HS-27A (cell line): ENCODE results near the gene ST7.
A peak's percentile ranks its signal among the peaks of the same experiment; 100 is the strongest.
"Not testable (repeated sequence)": the region's sequence is repeated elsewhere in the genome, so short reads cannot be mapped to it uniquely, and the experiment has no call there.

Experiments used
- DNase-seq: peaks from one replicate; pipeline ENCODE4 v3.0.0-alpha.2; 2012; ENCODE audit warnings: low read depth, missing footprints

Gene ST7

DNA sequence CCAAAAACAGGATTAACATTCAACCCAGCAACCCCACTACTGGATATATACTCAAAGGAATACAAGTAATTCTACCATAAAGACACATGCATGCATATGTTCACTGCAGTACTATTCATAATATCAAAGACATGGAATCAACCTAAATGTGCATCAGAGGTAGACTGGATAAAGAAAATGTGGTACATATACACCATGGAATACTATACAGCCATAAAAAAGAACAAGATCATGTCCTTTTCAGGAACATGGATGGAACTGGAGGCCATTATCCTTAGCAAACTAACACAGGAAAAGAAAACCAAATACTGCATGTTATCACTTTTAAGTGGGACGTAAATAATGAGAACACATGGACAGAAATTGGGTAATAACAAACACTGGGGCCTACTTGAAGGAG lies 77.5 kb downstream of the ST7 start:
- DNase-seq: not testable (repeated sequence)

DNA sequence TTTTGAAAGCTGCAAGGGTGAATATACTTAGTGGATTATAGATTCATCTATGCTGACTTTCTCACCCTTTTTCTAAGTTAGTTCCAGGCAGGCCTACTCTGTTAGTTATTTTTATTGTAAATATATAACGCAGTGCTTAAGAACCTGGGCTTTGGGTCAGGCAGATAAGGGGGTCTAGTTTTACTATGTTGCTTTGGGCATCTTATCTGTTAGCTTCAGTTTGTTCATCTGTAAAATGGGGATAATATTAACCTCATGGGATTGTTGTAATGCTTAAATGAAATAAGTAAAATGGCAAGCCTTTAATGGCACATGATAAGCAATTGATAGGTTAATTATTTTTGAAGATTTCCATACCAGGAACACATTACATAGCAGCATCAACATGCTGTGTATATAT lies 79.5 kb downstream of the ST7 start:
- no peak for DNase-seq

DNA sequence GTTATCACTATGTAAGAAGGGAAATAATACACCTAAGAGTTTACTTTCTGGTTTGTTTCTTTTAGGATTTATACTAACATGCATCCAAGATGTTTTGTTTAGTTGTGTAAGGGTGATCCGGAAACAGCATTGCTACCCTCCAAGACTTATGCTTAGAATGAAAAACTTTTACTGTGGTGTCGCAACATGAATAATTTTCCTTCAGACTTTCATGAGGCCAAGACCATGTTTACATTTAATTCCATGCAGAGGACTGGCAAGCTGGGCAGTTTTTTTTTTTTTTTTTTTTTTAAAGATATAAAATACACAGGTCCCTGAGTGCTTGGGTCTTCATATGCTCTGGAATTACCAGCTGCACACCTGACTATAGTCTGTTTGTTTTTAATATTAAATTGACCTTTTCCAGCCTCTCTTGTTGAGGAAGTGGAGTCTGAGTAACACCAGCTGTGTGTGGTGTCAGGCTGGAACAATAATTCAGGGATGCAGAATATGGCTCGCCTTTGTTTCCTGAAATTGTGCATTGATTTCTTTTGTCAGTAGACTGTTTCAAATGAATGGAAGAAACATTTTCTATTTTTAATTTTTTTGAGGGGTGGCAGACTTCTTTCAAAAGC lies 81.7 kb downstream of the ST7 start:
- DNase-seq: no peak

DNA sequence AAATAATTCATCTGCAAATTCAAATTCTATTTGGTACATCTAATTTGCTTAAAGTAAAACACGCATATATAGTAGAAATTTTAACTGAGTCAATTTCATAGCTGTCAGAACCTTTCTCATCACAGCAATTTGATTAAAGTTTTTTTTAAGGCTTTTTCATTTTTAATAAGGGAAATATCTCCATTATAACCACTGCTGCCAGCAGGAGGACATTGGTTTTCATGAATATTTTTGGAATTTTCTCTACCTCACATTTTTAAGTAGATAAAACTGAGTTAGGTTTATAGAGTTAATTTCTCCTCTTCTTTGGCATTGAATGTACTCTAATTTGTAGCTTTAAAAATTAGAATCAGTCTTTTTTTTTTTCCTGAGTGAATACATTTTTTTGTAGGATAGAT lies 82.2 kb downstream of the ST7 start:
- no peak for DNase-seq

DNA sequence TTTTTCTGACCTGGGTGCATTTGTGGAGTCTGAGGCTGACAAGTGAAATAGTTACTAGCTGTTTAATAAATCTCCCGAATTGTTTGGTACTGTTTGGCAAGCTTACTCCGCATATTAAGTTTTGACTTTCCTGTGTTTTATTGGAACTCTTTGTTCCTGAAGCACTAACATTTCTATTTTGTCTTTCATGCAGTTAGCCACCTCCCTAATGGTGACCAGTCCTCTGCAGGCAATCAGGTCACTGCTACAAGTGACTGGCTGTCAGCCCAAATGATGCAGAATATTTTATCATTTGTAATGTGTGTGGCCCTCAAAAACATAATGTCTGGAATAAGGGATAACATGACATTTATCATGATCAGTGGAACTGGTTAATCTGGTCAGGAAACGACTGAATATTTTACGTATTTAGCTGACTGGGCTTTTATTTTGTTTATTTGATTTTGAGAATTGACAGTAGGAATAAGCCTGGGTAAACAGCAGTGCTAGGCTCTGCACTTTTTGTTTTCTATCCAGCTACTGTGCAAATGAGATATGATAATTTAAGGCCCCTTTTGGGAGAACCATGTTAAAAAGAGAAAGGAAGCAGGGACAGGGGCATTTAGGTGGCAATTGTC lies 82.9 kb downstream of the ST7 start:
- no peak for DNase-seq

DNA sequence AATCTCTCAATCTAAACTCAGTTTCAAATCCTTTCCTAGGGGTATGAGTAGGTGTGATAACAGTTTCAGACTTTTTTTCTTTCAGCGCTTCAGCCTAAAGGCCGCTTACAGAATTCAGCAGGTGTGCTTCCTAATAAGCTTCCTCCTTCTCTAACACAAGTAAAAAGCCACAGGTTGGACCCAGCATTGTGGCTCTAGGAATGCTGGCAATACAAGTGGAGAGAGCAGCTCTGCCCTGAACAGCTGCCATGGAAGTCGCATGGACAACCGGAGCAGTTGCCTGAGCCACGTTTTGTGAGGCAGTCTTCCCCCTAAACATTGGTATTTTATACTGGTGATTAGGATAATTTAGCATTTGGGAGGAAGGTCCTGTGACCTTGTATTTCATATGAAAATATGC lies 83.5 kb downstream of the ST7 start:
- no peak for DNase-seq

DNA sequence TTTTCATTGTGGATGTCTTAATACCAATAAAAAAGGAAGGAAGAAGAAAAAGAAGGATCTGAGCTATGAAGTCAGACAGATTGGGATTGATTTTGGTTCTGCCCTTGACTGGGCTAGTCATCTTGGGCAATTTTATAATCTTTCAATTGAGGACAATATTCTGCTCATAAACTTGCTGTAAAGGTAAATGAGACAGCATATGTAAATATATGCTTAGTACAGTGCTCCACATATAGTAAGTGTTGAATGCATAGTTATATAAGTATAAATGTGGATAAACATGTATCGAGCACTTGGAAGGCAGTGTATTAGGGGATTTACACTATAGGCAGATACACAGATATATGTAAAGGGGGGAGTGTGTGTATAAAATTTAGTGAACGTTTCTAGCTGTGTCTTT lies 85.1 kb downstream of the ST7 start:
- no peak for DNase-seq

DNA sequence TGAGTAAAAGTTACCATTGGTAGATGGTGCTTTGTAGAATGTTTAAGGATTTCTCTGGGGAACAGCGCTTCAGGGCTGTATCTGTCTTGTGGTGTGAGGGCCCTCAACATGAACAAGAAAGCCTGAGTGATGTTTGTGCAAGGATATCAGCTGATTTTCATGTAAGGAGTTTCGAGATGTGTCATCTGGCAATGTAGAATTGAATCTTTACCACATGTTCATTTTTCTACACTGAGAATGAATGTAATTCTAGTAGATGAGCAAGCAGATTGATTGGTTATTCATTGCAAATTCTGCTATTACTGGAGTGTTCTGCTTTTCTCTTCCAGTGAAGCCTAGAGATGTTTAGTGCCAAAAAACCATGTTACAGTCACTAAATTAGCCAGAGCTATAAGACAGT lies 87.7 kb downstream of the ST7 start:
- no peak for DNase-seq

DNA sequence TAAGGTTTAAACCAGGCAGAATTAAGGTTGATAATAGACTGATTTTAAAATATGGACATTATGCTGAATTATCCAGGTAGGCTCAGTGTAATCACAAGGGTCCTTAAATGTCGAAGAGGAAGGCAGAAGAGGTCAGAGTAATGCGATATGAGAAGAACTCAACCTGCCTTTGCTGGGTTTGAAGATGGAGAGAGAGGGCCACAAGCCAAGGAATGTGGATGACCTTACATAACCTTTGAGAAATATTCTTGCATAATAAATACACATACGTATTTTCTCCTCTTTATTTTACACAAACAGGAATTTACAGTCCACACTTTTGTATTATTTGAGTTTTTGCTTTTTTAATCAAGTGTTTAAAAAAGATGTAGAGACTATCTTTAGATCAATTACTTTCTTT lies 88.5 kb downstream of the ST7 start:
- no peak for DNase-seq

DNA sequence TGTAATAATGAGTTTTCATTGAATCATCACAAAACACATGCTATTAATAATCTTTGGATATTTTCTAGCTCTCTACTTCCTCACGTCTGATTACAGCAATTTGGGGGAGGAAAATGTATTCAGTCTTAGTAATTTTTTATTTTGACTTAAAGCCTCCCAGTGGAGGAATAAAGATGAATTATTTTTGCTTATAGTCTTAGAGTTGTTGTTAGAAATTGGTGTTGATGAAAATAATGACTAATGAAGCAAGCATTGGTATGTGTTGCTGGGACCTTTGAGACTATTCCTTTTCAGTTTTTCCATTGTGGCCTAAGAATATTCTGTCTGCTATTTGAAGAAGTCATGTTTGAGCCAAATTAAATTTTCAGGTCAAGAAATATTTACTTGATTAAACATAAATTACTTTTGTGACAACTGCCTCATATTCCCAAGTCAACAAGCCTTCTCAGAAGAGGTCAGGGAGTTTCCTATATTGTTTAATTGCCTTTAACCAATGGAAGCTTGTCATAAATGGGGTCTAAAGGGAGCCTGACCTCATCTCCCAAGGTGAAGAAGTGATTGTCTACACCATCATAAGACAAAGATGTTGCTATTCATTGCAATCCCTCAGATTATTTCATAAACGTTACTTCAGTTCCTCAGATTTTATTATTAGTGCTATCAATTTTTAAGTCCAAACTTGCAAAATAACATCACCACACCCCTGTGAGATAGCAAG lies 90.0 kb downstream of the ST7 start:
- DNase-seq: no peak

DNA sequence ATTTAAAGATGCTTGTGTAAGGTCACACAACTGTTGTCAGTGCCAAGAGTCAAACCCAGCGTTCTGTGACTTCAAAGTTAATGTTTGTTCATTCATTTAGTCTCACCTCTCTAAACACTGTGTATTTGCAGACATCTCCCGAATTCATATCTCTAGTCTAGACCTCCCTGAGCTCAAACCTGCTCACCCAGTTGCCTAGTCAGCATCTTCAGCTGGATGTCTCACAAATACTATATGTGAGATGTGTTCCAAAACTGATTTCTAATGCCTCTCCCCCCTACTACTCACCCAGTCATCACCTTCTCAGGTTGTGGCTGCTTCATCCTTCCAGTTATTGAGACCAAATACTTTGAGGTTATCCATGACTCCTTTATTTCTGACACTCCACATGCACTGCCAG lies 91.4 kb downstream of the ST7 start:
- no peak for DNase-seq

DNA sequence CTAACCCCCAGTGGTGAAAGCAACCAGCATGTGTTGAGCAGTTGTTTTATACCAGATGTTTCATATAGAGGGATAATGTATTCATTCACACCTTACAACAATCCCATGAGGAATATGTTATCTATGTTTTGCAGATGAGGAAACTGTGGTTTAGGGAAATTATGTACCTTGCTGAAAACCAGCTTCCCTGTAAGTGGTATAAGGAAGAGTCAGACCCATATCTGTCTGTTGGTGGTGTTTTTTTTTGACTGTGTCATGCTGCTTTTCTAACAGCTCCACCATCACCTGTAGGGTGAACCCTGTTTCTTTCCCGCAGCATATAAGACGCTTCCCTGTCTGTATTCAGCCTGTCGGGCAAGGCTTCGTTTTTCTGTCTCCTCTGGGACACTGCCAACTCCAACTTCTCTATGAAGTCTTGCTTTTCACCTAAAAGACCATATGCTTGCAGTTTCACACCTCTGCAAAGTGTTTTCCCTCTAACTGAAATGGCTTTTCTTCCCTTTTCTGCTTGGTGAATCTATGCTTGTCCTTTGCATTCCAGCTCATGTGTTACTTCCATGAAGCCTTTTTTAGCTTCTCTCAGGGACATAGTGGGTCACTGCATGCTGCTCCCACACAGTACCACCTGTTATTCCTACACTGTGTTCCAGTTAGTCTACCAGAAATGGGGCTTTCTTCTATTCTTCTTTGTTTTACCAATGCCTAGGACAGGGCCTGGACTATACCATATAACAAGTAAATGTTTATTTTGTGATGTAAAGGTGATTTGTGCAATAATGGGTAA lies 92.8 kb downstream of the ST7 start:
- DNase-seq: no peak

DNA sequence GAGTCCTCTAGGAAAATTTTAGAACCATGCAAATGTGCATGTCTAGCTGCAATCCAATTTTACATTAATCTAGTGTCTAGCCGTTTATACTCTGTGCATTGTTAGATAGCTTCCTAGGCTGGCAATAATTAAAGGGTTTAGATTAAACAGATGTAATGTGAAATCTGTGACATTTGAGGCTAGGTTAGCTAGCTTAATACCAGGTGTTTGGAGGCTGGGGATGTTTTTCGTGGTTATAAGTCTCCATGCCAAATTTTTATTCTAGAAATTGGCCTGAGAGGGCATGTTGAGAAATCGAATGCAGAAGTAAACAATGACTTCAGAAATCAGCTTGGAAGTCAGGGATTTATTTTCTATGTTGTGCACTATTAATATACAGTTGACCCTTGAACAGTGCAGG lies 94.2 kb downstream of the ST7 start:
- DNase-seq: no peak

DNA sequence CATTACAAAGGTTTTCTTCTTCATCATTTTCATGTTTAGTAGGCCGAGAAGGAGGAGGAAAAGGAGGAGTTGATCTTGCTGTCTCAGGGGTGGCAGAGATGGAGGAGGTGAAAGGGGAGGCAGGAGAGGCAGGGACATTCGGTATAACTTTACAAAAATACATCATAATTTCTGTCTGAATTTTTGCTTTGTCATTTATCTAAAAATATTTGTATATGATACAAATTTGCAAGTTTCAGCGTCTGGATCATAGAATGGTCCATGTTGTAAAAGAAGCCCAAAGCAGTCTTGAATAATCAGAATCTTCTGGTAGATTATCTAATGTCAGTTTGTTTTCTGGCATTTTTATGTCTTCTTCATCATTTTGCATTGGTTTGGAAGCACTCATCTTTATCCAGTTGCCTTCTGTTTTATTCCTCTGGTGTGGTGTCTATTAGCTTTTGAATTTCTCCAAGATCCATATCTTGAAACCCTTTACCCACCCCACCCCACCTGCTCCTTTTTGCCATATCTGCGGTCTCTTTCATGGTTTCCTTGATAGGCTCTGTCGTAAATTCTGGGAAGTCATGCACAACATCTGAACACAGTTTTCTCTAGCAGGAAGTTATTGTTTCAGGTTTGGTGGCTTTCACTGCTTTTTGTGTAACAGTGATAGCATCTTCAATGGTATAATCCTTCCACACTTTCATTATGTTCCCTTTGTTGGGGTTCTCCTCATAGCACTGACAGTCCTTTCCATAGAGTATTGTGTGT lies 95.0 kb downstream of the ST7 start:
- no peak for DNase-seq

DNA sequence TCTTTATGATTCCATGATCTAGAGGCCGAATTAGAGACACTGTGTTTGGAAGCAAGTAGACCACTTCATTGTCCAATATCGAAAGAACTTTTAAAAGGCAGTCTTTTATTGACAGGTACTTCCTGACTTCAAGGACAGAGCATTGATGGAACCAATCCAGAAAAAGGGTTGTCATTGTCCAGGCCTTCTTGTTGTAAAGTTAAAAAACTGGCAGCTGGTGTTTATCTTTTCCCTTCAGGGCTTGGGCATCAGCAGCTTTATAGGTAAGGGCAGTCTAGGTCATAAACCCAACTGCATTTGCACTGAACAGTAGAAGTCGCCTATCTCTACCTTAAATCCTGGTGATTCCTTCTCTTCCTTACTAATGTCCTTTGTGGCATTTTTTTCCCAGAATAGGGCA lies 95.6 kb downstream of the ST7 start:
- no peak for DNase-seq

DNA sequence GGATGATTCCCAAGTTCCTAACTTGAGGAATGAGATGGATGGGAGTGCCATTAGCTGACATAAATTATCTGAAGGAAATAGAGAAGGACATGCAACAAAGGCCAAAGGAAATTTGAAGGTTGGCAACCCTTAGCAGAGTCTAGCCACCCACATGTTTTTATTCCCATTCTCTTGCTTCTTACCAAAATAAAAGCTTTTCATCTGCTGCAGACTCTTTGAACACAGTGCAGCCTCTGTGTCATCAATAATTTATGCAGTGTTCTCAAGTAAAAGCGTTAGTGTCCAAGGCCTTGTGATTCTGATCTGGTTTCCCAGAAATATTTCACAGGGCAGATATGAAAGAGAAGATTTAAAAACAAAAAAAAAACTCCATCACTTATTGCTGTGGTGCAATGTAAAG lies 98.5 kb downstream of the ST7 start:
- no peak for DNase-seq

DNA sequence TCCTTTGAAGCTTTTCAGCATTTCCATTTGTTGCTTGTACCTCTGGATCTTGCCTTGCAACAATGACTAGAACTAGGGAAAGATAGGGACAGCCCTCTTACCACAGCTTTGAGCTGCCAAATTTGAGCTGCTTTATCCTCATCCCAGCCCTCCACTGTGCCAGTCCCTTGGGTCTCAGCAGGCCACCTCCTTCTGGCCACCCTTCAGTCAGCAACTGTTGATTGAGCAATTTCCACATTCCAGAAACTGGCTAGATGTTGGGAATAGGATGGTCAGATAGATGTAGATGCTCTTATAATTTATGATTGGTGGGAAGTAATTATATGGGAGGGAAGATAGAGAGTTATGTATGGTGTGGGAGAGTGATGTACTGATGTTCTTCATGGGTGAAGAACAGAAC lies 100.1 kb downstream of the ST7 start:
- no peak for DNase-seq

DNA sequence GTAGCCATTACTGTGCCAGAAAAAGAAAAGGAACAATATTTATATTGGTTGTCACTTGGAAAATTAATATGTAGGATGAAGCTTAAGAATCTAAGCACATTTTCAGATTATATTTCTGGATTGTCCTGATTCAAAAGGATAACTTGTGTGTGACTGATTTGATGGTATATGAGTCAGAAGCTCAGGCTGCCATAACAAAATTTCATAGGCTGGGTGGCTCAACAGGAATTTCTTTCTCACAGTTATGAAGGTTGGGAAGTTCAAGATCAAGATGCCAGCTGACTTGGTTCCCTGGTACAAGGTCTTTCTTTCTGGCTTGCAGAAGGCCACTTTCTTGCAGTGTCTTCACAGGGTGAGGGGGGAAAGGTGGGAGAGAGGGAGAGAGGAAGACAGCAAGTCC lies 108.5 kb downstream of the ST7 start:
- DNase-seq: peak; percentile 33

DNA sequence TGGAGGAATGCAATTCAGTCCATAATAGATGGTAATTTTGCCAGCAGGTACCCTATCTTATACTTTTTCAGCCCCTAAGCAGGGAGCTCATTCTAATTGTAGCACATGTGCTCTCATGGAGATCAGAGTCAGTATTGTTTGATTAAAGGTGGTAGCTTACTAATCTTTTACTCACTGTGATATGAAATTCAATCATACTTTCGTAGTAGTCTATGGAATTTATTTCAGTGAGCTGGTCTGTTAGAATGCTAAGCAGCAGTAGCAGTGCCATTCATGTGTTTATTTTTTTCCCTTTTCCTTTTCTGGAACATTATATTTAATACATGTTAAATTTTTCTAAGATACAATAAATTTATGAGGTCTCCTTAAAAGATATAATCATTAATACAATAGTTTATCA lies 109.0 kb downstream of the ST7 start:
- no peak for DNase-seq

DNA sequence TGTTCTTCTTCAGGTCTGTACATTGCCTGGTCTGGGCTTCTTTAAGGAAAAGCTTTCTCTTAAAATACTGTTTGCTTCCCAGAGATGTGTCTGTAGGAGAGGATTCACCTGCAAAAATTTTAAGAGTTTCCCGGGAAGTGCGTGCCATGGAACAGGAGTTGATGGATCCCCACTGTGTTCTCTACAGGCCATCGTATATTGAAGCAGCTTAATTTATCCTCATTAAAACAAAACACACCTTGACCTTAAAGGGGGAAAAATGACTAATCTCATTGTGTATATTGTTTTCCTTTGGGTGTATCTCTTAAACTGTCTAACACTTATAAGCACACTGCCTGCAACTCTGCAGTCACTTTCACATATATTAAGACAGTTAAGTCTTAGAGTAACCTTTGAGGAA lies 111.4 kb downstream of the ST7 start:
- no peak for DNase-seq

DNA sequence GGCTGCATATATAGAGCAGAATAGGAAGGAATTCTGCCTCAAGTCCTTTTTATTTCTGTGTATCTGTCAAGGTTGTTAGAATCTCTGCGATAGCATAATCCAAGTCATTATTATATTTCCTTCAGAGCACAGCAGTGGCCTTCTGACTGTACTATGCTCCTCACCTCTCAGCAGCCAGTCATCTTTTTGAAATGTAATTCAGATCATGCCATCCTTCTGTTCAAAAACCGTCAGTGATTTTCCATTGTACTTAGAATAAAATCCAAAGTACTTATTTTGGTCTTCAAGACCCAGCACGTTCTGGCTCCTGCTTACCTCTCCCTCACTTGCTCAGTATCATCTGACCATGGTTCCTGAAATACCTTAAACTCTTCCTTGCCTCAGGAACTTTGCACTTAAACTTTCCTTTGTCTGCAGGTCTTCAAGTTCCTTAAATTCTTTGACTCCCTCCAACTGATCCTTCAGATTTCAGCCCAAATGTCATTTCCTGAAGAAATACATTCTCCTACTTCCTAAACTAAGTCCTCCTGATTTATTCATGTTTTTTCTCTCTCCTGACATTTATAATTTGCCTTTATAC lies 112.4 kb downstream of the ST7 start:
- no peak for DNase-seq

DNA sequence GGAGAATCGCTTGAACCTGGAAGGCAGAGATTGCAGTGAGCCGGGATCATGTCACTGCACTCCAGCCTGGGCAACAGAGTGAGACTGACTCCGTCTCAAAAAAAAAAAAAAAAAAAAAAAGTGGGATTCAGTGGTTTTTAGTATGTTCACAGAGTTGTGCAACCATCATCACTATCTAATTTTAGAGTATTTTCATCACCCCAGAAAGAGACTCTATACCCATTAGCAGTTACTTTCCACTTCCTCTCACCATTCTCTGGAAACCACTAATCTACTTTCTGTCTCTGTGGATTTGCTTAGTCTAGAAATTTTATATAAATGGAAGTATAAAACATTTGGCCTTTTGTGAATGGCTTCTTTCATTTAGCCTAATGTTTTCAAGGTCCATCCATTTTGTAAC lies 113.4 kb downstream of the ST7 start:
- DNase-seq: no peak
